H1 (cell line): ENCODE results near the gene ARID1B. TPM values are rescaled to one million over a fixed set of nuclear protein-coding genes. Genes with fewer than 3 reads are reported as not detected.

ENCODE experiments used
- BACH1 ChIP-seq: IDR thresholded peaks from 2 replicates; pipeline ENCODE4 v1.6.1; 2012; ENCODE audit warnings: low read length, improper control_type of control experiment
- CHD1 ChIP-seq: IDR thresholded peaks from 2 replicates; pipeline ENCODE4 v1.6.1; 2012; ENCODE audit warnings: low read depth, low read length, improper control_type of control experiment
- RNF2 ChIP-seq: fragments of 200-900, 300-1000 bp; sonication (generic); IDR thresholded peaks from 2 replicates; pipeline ENCODE4 v1.7.1; 2016; ENCODE audit warnings: borderline replicate concordance, low read depth, mild to moderate bottlenecking, antibody characterized with exemption, low read length; ENCODE audit not compliant: poor library complexity, severe bottlenecking; ENCODE audit errors: missing control alignments
- SRF ChIP-seq: IDR thresholded peaks from 2 replicates; pipeline ENCODE4 v1.6.1; 2011; ENCODE audit warnings: mild to moderate bottlenecking, low read depth, low read length, moderate library complexity
- polyA plus RNA-seq, 7 experiments: library from polyadenylated mRNA; depleted of rRNA in 3 of 7; stranded (reverse) in 5 of 7; unstranded in 2 of 7; fragments of >200 nt in 5 of 7; fragments of 200-250 nt in 2 of 7; gene quantifications; 1 replicate in 5 of 7; 2 replicates in 1 of 7; 4 replicates in 1 of 7; pipeline versions ENCODE4 v1.2.1 to v1.2.3, GENCODE V29; 2011 to 2013; ENCODE audit warnings: missing spikeins in 2 of 7, mixed read lengths in 2 of 7
- total RNA-seq: library from RNA; stranded (reverse); fragmentation: NEBNext Ultra II Directional; extraction: Animal tissue kit (Norgen Biotek cat#: 25700); gene quantifications from 2 replicates; pipeline ENCODE4 v1.2.1, GENCODE V29; 2021

The ARID1B gene
- total and polyA plus RNA-seq, 2 of the 8 experiments (the other 6 are each of a cell fraction or from before 2014, with no cell fraction given) = 24.3 to 70.3 TPM

GRCh38 chr6:157080986-157081391, 303.8 kb downstream of the ARID1B start (continued):
- TF ChIP-seq RNF2 (no peak), CHD1 (no peak), BACH1 (no peak), SRF (no peak)
